ENCODE data around the gene CPSF7.

Gene CPSF7

DNA sequence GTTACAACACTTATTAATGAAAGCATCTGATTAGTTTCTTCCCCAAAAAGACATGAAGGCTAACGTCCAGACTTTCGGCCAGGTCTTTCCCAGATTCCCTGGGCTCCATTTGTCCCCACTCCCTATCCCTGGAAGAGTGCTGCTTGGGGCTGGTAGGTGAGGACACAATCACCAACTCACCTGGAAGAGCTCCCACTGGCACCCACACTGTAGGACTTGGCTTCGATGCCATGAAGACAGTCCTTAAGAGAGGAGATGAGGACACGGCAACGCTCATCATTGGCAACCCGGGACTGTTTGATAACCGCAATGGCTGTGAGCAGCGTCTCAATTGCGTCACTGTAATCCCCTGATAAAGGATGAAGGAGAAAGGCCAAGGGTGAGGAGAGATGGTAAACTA is 18.2 kb downstream of the CPSF7 start:
- DNase-seq (ENCODE audit: low spot score) = no peak
- CTCF ChIA-PET = no interaction called here
- POLR2A ChIA-PET (ENCODE audit: low non-redundant PET) = no interaction called here
- no peak overlapping the region for H3K27ac ChIP-seq
- TF ChIP-seq, protein P1, sequence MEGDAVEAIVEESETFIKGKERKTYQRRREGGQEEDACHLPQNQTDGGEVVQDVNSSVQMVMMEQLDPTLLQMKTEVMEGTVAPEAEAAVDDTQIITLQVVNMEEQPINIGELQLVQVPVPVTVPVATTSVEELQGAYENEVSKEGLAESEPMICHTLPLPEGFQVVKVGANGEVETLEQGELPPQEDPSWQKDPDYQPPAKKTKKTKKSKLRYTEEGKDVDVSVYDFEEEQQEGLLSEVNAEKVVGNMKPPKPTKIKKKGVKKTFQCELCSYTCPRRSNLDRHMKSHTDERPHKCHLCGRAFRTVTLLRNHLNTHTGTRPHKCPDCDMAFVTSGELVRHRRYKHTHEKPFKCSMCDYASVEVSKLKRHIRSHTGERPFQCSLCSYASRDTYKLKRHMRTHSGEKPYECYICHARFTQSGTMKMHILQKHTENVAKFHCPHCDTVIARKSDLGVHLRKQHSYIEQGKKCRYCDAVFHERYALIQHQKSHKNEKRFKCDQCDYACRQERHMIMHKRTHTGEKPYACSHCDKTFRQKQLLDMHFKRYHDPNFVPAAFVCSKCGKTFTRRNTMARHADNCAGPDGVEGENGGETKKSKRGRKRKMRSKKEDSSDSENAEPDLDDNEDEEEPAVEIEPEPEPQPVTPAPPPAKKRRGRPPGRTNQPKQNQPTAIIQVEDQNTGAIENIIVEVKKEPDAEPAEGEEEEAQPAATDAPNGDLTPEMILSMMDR (conservative IDR thresholded peaks at IDR 0.05; ENCODE audit: low read depth) = no peak

DNA sequence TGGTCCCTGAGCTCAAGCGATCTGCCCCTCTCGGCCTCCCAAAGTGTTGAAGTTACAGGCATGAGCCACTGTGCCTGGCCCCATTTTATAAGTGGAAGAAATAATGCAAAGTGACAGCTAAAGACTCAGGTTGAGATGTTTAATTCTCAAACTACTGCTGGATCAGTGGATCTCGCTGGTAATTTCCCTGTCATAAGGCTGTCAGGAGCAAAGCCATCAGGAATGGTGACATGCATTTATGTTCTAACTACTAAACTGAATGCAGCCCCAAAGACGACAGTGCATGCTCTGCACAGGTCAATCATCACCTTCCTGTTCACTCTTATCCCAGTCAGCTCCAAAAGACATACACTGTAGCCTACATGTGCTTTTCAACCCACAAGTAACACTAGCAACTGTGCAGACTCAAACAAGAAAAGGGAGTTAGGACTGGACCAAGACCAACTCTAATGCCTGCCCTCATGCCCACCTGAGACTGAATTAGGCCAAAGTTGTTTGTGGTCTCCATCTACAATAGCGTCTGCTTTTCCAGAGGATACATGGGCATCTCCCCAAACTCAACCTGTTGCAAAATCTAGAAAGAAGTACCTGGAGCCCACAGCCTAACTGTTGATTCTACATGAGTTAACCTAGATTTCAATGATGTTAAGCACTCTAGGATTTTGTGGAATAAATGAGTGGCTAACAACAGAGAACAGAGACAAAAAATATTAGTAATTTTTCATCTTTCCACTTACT is 22.6 kb downstream of the CPSF7 start:
- no peak overlapping the region for H3K27ac ChIP-seq
- ChIA-PET POLR2A (ENCODE audit: low non-redundant PET) (no interaction called here), CTCF (interaction anchor here (0.6 to 1.0 kb wide), 2 partner anchors 19 to 21 kb away, joined by 4 to 5 read pairs; no protein-coding TSS in a partner anchor)
- DNase-seq (ENCODE audit: low spot score) = no peak
- TF ChIP-seq, protein P1 (conservative IDR thresholded peaks at IDR 0.05; ENCODE audit: low read depth) = no peak

GRCh38 chr11:61406067-61406466 is 23.7 kb downstream of the CPSF7 start:
- TF ChIP-seq, protein P1 (conservative IDR thresholded peaks at IDR 0.05; ENCODE audit: low read depth) = no peak
- ChIA-PET POLR2A (ENCODE audit: low non-redundant PET) (no interaction called here), CTCF (no interaction called here)
- H3K27ac ChIP-seq = no peak overlapping the region
- no peak for DNase-seq (ENCODE audit: low spot score)

DNA sequence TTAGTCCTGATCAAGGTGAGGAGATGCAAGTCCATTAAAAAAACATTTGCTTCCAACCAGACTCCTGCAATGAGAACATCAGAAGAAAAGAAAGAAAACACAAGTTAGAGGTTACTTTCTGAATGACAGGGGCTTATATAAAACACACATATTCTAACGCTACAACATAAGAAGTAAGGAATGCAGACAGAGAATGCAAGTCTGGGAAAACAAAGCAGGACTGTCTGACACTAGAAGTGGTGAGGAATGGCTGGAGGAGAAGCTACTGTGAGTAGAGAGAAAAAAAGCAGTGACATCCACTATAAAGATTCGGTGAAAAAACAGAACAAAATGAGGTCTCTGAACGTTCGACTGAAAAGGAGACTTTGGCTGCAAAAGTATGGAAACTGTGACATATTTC is 25.1 kb downstream of the CPSF7 start:
- ChIA-PET POLR2A (ENCODE audit: low non-redundant PET) (no interaction called here), CTCF (no interaction called here)
- H3K27ac ChIP-seq = no peak overlapping the region
- no peak for DNase-seq (ENCODE audit: low spot score)
- TF ChIP-seq, protein P1 (conservative IDR thresholded peaks at IDR 0.05; ENCODE audit: low read depth) = no peak

- no peak for DNase-seq (ENCODE audit: low spot score)
- TF ChIP-seq, protein P1 (conservative IDR thresholded peaks at IDR 0.05; ENCODE audit: low read depth) = no peak
- H3K27ac ChIP-seq = no peak overlapping the region
- POLR2A ChIA-PET (ENCODE audit: low non-redundant PET) = no interaction called here
- CTCF ChIA-PET = no interaction called here
Measured at GRCh38 chr11:61404103-61404502, 25.7 kb downstream of the CPSF7 start.

DNA sequence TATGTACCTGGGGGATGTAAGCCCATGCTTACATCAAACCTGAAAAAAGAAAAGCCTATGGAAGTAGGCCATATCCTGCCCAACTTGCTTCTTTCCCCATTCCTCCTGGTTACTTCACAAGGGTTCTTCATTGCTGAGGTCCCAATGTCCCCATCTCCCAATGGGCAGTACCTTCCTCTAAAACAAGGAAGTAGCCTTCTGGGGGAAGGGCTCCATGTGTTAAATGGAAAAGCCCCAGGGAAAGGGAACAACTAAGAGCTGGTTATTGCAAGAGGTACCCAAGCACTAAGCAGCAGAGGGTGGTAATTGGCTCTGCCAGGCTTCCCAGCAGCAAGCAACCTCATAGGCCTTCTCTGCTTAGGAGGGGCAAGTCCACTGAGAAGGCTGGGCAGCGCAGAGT is 26.1 kb downstream of the CPSF7 start:
- no peak overlapping the region for H3K27ac ChIP-seq
- TF ChIP-seq, protein P1 (conservative IDR thresholded peaks at IDR 0.05; ENCODE audit: low read depth) = no peak
- no peak for DNase-seq (ENCODE audit: low spot score)
- CTCF ChIA-PET = no interaction called here
- POLR2A ChIA-PET (ENCODE audit: low non-redundant PET) = no interaction called here

Measured in RWPE1 (cell line).